DOHH2 (cell line): ENCODE measurements around the gene SBSN.

ENCODE experiments used
- H3F3A ChIP-seq: fragments of 200-600 bp; sonication (generic), shearing (Covaris generic); 2 replicates; pipeline ENCODE4 v1.6.0; 2016; ENCODE audit warnings: antibody characterized with exemption, mild to moderate bottlenecking; ENCODE audit not compliant: control insufficient read depth, insufficient read depth
- H3K27ac ChIP-seq: fragments of 200-600 bp; sonication (generic); 2 replicates; pipeline ENCODE4 v1.5.1; 2014; ENCODE audit warnings: low read depth, mild to moderate bottlenecking, low read length, moderate library complexity
- H3K27me3 ChIP-seq: fragments of 200-600 bp; sonication (generic); 2 replicates; pipeline ENCODE4 v1.6.1; 2014; ENCODE audit warnings: mild to moderate bottlenecking, low read length, mixed read lengths; ENCODE audit not compliant: control insufficient read depth
- H3K36me3 ChIP-seq: fragments of 200-600 bp; sonication (generic); 2 replicates; pipeline ENCODE4 v1.6.1; 2014; ENCODE audit warnings: mild to moderate bottlenecking, low read length, moderate library complexity, mixed read lengths; ENCODE audit not compliant: control insufficient read depth
- H3K4me1 ChIP-seq: fragments of 200-600 bp; sonication (generic); 2 replicates; pipeline ENCODE4 v1.6.1; 2014; ENCODE audit warnings: mild to moderate bottlenecking, low read length, mixed read lengths; ENCODE audit not compliant: control insufficient read depth
- H3K4me2 ChIP-seq: fragments of 200-600 bp; sonication (generic); 2 replicates; pipeline ENCODE4 v1.6.0; 2014; ENCODE audit warnings: mild to moderate bottlenecking, low read length, moderate library complexity
- H3K4me3 ChIP-seq: fragments of 200-600 bp; sonication (generic); 2 replicates; pipeline ENCODE4 v1.5.1; 2014; ENCODE audit warnings: mild to moderate bottlenecking, low read length, mixed read lengths
- H3K79me2 ChIP-seq: fragments of 200-600 bp; sonication (generic); 2 replicates; pipeline ENCODE4 v1.6.1; 2014; ENCODE audit warnings: mild to moderate bottlenecking, low read length, mixed read lengths; ENCODE audit not compliant: control insufficient read depth
- H3K9me2 ChIP-seq: fragments of 200-600 bp; sonication (generic); replicated peaks from 2 replicates; pipeline ENCODE4 v1.6.1; 2014; ENCODE audit warnings: mild to moderate bottlenecking, low read length, mixed read lengths; ENCODE audit not compliant: control insufficient read depth
- H3K9me3 ChIP-seq: fragments of 200-600 bp; sonication (generic); 2 replicates; pipeline ENCODE4 v1.6.1; 2014; ENCODE audit warnings: antibody characterized with exemption, low read length, mixed read lengths; ENCODE audit not compliant: control insufficient read depth, insufficient read depth
- H4K20me1 ChIP-seq: fragments of 200-600 bp; sonication (generic); 2 replicates; pipeline ENCODE4 v1.6.0; 2014; ENCODE audit warnings: low read depth, mild to moderate bottlenecking, antibody characterized with exemption, low read length, moderate library complexity; ENCODE audit not compliant: control insufficient read depth, insufficient read depth
- CTCF ChIP-seq: fragments of 200-600 bp; sonication (generic); IDR thresholded peaks from one replicate; pipeline ENCODE4 v1.5.1; 2014; ENCODE audit warnings: antibody characterized with exemption, mild to moderate bottlenecking, low read depth, low read length; ENCODE audit not compliant: poor library complexity, severe bottlenecking
- EZH2phosphoT487 ChIP-seq: fragments of 200-600 bp; sonication (generic); IDR thresholded peaks from 2 replicates; pipeline ENCODE4 v1.6.1; 2017; ENCODE audit warnings: borderline replicate concordance, mild to moderate bottlenecking, antibody characterized with exemption, low read length, moderate library complexity, mixed read lengths

Gene SBSN

GRCh38 chr19:35500611-35501010 is 27.5 kb downstream of the SBSN start:
- Histone ChIP-seq H3K4me1 (peaks cover 59% of the 10 kb centered on the region), H3K27ac (peak overlapping the region; percentile 93), H3K4me2 (peak overlapping the region; percentile 79), H3K79me2 (no peaks in the 10 kb centered on the region), H3K9me3 (no peaks in the 10 kb centered on the region), H3K9me2 (no peaks in the 10 kb centered on the region), H3K27me3 (no peaks in the 10 kb centered on the region; the same call in 1 of the 2 replicates), H3F3A (peaks cover 9% of the 10 kb centered on the region; the same call in 1 of the 2 replicates), H3K36me3 (peaks cover 7% of the 10 kb centered on the region; the same call in 1 of the 2 replicates), H4K20me1 (no peaks in the 10 kb centered on the region), H3K4me3 (peak overlapping the region; percentile 60)
- TF ChIP-seq EZH2phosphoT487 (no peak), CTCF (no peak)

- Histone ChIP-seq H3K36me3 (peaks cover 7% of the 10 kb centered on the region; the same call in 1 of the 2 replicates), H3K4me3 (no peak overlapping the region), H4K20me1 (no peaks in the 10 kb centered on the region), H3K4me2 (no peak overlapping the region), H3F3A (peaks cover 9% of the 10 kb centered on the region; the same call in 1 of the 2 replicates), H3K27ac (no peak overlapping the region), H3K79me2 (no peaks in the 10 kb centered on the region), H3K27me3 (peaks cover 7% of the 10 kb centered on the region; the same call in 1 of the 2 replicates), H3K9me3 (no peaks in the 10 kb centered on the region), H3K4me1 (peaks cover 62% of the 10 kb centered on the region), H3K9me2 (no peaks in the 10 kb centered on the region)
- no peak for TF ChIP-seq CTCF
- TF ChIP-seq EZH2phosphoT487: no peak
These were observed 29.1 kb downstream of the SBSN start for GRCh38 chr19:35498984-35499527.

- H3K4me3 ChIP-seq: no peak overlapping the region
- H4K20me1 ChIP-seq: no peaks in the 10 kb centered on the region
- H3K27ac ChIP-seq: no peak overlapping the region
- no peaks in the 10 kb centered on the region for H3K9me2 ChIP-seq
- no peak for TF ChIP-seq EZH2phosphoT487
- TF ChIP-seq CTCF: no peak
- H3K27me3 ChIP-seq: peaks cover 8% of the 10 kb centered on the region; the same call in 1 of the 2 replicates
- no peak overlapping the region for H3K4me2 ChIP-seq
- H3K4me1 ChIP-seq: peaks cover 57% of the 10 kb centered on the region
- H3K36me3 ChIP-seq: peaks cover 7% of the 10 kb centered on the region; the same call in 1 of the 2 replicates
- no peaks in the 10 kb centered on the region for H3K79me2 ChIP-seq
- no peaks in the 10 kb centered on the region for H3K9me3 ChIP-seq
- peaks cover 9% of the 10 kb centered on the region; the same call in 1 of the 2 replicates for H3F3A ChIP-seq
These were observed 29.9 kb downstream of the SBSN start for GRCh38 chr19:35498220-35498619.
